ENCODE measurements around the gene AEBP1.

AEBP1 gene

GRCh38 chr7:44087911-44088838 is 16.0 kb upstream of the AEBP1 start:
- DNase-seq: no peak

GRCh38 chr7:44093102-44093641 is 11.0 kb upstream of the AEBP1 start:
- no peak for DNase-seq

- DNase-seq: no peak
These were observed 9.8 kb upstream of the AEBP1 start for GRCh38 chr7:44094365-44094764.

- DNase-seq: no peak
These were observed 9.1 kb upstream of the AEBP1 start for GRCh38 chr7:44094883-44095592.

- DNase-seq: no peak
These were observed 8.4 kb upstream of the AEBP1 start for GRCh38 chr7:44095781-44096180.

- no peak for DNase-seq
These were observed 7.7 kb upstream of the AEBP1 start for GRCh38 chr7:44096326-44096881.

- no peak for DNase-seq
These were observed 6.8 kb upstream of the AEBP1 start for GRCh38 chr7:44097064-44097932.

- DNase-seq: no peak
These were observed 5.8 kb upstream of the AEBP1 start for GRCh38 chr7:44098092-44099068.

GRCh38 chr7:44099669-44100068 is 4.5 kb upstream of the AEBP1 start:
- no peak for DNase-seq

GRCh38 chr7:44100458-44101302 is 3.5 kb upstream of the AEBP1 start:
- DNase-seq: no peak

GRCh38 chr7:44101303-44101965 is 2.7 kb upstream of the AEBP1 start:
- DNase-seq: no peak

GRCh38 chr7:44101966-44102845 is 1.9 kb upstream of the AEBP1 start:
- no peak for DNase-seq

GRCh38 chr7:44102846-44103565 is 1.1 kb upstream of the AEBP1 start:
- no peak for DNase-seq

- no peak for DNase-seq
These were observed 601 bp upstream of the AEBP1 start for GRCh38 chr7:44103566-44103922.

- no peak for DNase-seq
These were observed 971 bp downstream of the AEBP1 start for GRCh38 chr7:44104860-44105771.

- no peak for DNase-seq
These were observed 1.7 kb downstream of the AEBP1 start for GRCh38 chr7:44105832-44106231.
